AG10803 (cell line): Measurements from ENCODE around the gene MICAL2.

Experiments
- DNase-seq: peaks from one replicate; pipeline ENCODE4 v3.0.0; 2010; ENCODE audit warnings: low read depth
- H3K4me3 ChIP-seq: 2 replicates; pipeline ENCODE4 v1.5.1; 2011; ENCODE audit warnings: mild to moderate bottlenecking, low read length, control low read depth
- CTCF ChIP-seq: conservative IDR thresholded peaks from 2 replicates; pipeline ENCODE4 v1.5.1; 2011; ENCODE audit warnings: mild to moderate bottlenecking, low read length, control low read depth, inconsistent platforms

MICAL2 gene

GRCh38 chr11:12259956-12260355, 149.6 kb downstream of the MICAL2 start:
- H3K4me3 ChIP-seq: no peak overlapping the region
- no peak for DNase-seq
- TF ChIP-seq CTCF: no peak

- TF ChIP-seq CTCF: no peak
- DNase-seq: no peak
- H3K4me3 ChIP-seq: no peak overlapping the region
Observed at GRCh38 chr11:12260731-12261521, 150.5 kb downstream of the MICAL2 start.

GRCh38 chr11:12261551-12261950, 151.2 kb downstream of the MICAL2 start:
- no peak overlapping the region for H3K4me3 ChIP-seq
- no peak for DNase-seq
- no peak for TF ChIP-seq CTCF

- no peak for TF ChIP-seq CTCF
- DNase-seq: no peak
- H3K4me3 ChIP-seq: no peak overlapping the region
Observed at GRCh38 chr11:12263141-12263693, 152.8 kb downstream of the MICAL2 start.

GRCh38 chr11:12264361-12264760, 154.0 kb downstream of the MICAL2 start:
- no peak for DNase-seq
- no peak for TF ChIP-seq CTCF

GRCh38 chr11:12266132-12266531, 155.7 kb downstream of the MICAL2 start:
- no peak for DNase-seq
- no peak overlapping the region for H3K4me3 ChIP-seq
- TF ChIP-seq CTCF: no peak

More at GRCh38 chr11:12264361-12264760, 154.0 kb downstream of the MICAL2 start:
- H3K4me3 ChIP-seq: no peak overlapping the region

- H3K4me3 ChIP-seq: no peak overlapping the region
- no peak for DNase-seq
- no peak for TF ChIP-seq CTCF
Observed at GRCh38 chr11:12266943-12267342, 156.6 kb downstream of the MICAL2 start.
